Liver (tissue), 9 donors: ENCODE results near the gene TTLL12. TPM values are rescaled to one million over a fixed set of nuclear protein-coding genes. Genes with fewer than 3 reads are reported as not detected.

Experiments used
- DNase-seq: peaks from one replicate; pipeline ENCODE4 v3.0.0-alpha.2; 2017; ENCODE audit warnings: low spot score
- H3K27ac ChIP-seq, 2 donors: one replicate each; pipeline ENCODE4 v1.7.0; 2013; ENCODE audit warnings: inconsistent platforms in 2 of 2, low read length in 2 of 2, control low read depth in 1 of 2, low read depth in 1 of 2, mild to moderate bottlenecking in 1 of 2
- H3K27me3 ChIP-seq, 4 donors: one replicate each; pipeline versions ENCODE4 v1.6.1 to v1.7.0; 2013; ENCODE audit warnings: low read length in 3 of 4, inconsistent platforms in 1 of 4, mild to moderate bottlenecking in 1 of 4, moderate library complexity in 1 of 4; ENCODE audit not compliant: control insufficient read depth in 4 of 4, insufficient read depth in 4 of 4
- H3K36me3 ChIP-seq, 4 donors: one replicate each; pipeline versions ENCODE4 v1.6.1 to v1.7.0; 2013; ENCODE audit warnings: low read length in 3 of 4, mild to moderate bottlenecking in 3 of 4, low read depth in 1 of 4, moderate library complexity in 1 of 4; ENCODE audit not compliant: control insufficient read depth in 4 of 4, insufficient read depth in 3 of 4
- H3K4me1 ChIP-seq, 4 donors: one replicate each; pipeline versions ENCODE4 v1.6.1 to v1.7.0; 2013; ENCODE audit warnings: low read length in 3 of 4, mild to moderate bottlenecking in 3 of 4, moderate library complexity in 1 of 4; ENCODE audit not compliant: control insufficient read depth in 4 of 4, insufficient read depth in 4 of 4
- H3K4me3 ChIP-seq, 3 donors: one replicate each; pipeline versions ENCODE4 v1.6.1 to v1.7.0; 2013; ENCODE audit warnings: low read length in 3 of 3, control low read depth in 1 of 3, low read depth in 1 of 3, mild to moderate bottlenecking in 1 of 3
- H3K9ac ChIP-seq, 2 donors: one replicate each; pipeline ENCODE4 v1.7.0; 2013; ENCODE audit warnings: low read length in 2 of 2, mild to moderate bottlenecking in 2 of 2, moderate library complexity in 2 of 2, control low read depth in 1 of 2, low read depth in 1 of 2
- H3K9me3 ChIP-seq, 4 donors: one replicate each; pipeline versions ENCODE4 v1.6.1 to v1.7.0; 2013; ENCODE audit warnings: low read length in 3 of 4; ENCODE audit not compliant: control insufficient read depth in 4 of 4
- ATF3 ChIP-seq: IDR thresholded peaks from 2 replicates; pipeline ENCODE4 v1.6.1; 2016; ENCODE audit warnings: antibody characterized with exemption
- CTCF ChIP-seq: fragments of 150-350 bp; IDR thresholded peaks from 2 replicates; pipeline ENCODE4 v1.5.1; 2017; ENCODE audit warnings: improper control_type of control experiment, low read depth, low read length; ENCODE audit not compliant: missing input control
- EGR1 ChIP-seq, 2 donors: IDR thresholded peaks; 2 replicates each; pipeline ENCODE4 v1.6.1; 2016 to 2018; ENCODE audit warnings: antibody characterized with exemption in 2 of 2, low read depth in 2 of 2
- FOXA1 ChIP-seq: IDR thresholded peaks from 2 replicates; pipeline ENCODE4 v1.6.1; 2016; ENCODE audit warnings: antibody characterized with exemption
- GABPA ChIP-seq, 2 donors: IDR thresholded peaks in 1 of 2; conservative IDR thresholded peaks in 1 of 2; 2 replicates each; pipeline ENCODE4 v1.6.1; 2016; ENCODE audit warnings: antibody characterized with exemption in 2 of 2, mild to moderate bottlenecking in 1 of 2, moderate library complexity in 1 of 2
- HNF4G ChIP-seq: IDR thresholded peaks from 2 replicates; pipeline ENCODE4 v1.6.1; 2016; ENCODE audit warnings: antibody characterized with exemption
- JUND ChIP-seq, 2 donors: IDR thresholded peaks; 2 replicates each; pipeline ENCODE4 v1.6.1; 2016; ENCODE audit warnings: antibody characterized with exemption in 2 of 2
- NR2F2 ChIP-seq: IDR thresholded peaks from 2 replicates; pipeline ENCODE4 v1.6.1; 2016; ENCODE audit warnings: antibody characterized with exemption
- RAD21 ChIP-seq, 2 donors: IDR thresholded peaks; 2 replicates each; pipeline ENCODE4 v1.6.1; 2016; ENCODE audit warnings: antibody characterized with exemption in 2 of 2, mild to moderate bottlenecking in 2 of 2
- REST ChIP-seq: IDR thresholded peaks from 2 replicates; pipeline ENCODE4 v1.6.1; 2016; ENCODE audit warnings: antibody characterized with exemption, mild to moderate bottlenecking
- RXRA ChIP-seq, 2 donors: IDR thresholded peaks; 2 replicates each; pipeline ENCODE4 v1.6.1; 2017 to 2018; ENCODE audit warnings: antibody characterized with exemption in 2 of 2, mild to moderate bottlenecking in 1 of 2
- SP1 ChIP-seq: IDR thresholded peaks from 2 replicates; pipeline ENCODE4 v1.6.1; 2018; ENCODE audit warnings: antibody characterized with exemption, mild to moderate bottlenecking
- TAF1 ChIP-seq: conservative IDR thresholded peaks from 2 replicates; pipeline ENCODE4 v1.6.1; 2016; ENCODE audit warnings: antibody characterized with exemption, mild to moderate bottlenecking
- YY1 ChIP-seq: IDR thresholded peaks from 2 replicates; pipeline ENCODE4 v1.6.1; 2016; ENCODE audit warnings: antibody characterized with exemption, mild to moderate bottlenecking
- WGBS: extraction: QIAGEN DNeasy Blood & Tissue Kit; methylation state at CpG from one replicate; pipeline ENCODE4 v1.1.7; 2013; 5-methylcytosine and 5-hydroxymethylcytosine counted together
- polyA plus RNA-seq, 2 donors: library from polyadenylated mRNA; stranded (reverse) in 1 of 2; unstranded in 1 of 2; fragments of 200-250 nt in 1 of 2; fragments of >200 nt in 1 of 2; fragmentation: Nextera tagmentation in 1 of 2; extraction: Ambion mirVana in 1 of 2; gene quantifications; one replicate each; pipeline versions ENCODE4 v1.2.1 to v1.2.3, GENCODE V29; 2013 to 2015
- total RNA-seq, 2 donors: library from RNA; depleted of rRNA; stranded (reverse); fragments of >200 nt; gene quantifications; one replicate each; pipeline ENCODE4 v1.2.3, GENCODE V29; 2014
- TF ChIP-seq, protein P1 (sequence below): IDR thresholded peaks from 2 replicates; pipeline ENCODE4 v1.6.1; 2016; ENCODE audit warnings: antibody characterized with exemption
- TF ChIP-seq, protein P2 (sequence below): IDR thresholded peaks from 2 replicates; pipeline ENCODE4 v1.6.1; 2016; ENCODE audit warnings: antibody characterized with exemption
- donor health status: healthy.
- donor health status: healthy.
- donor health status: healthy.
- donor health status: healthy.
- donor health status: healthy.

Gene TTLL12
- total and polyA plus RNA-seq, 4 donors, result 13.7 to 43.9 (median 20.5) TPM

GRCh38 chr22:43216738-43217137 lies 29.8 kb upstream of the TTLL12 start:
- Histone ChIP-seq H3K9me3 (no peaks in the 10 kb centered on the region), H3K27me3 (no peaks in the 10 kb centered on the region), H3K4me1 (no peaks in the 10 kb centered on the region), H3K9ac (no peak overlapping the region), H3K36me3 (no peaks in the 10 kb centered on the region), H3K27ac (no peak overlapping the region), H3K4me3 (no peak overlapping the region)
- WGBS, result 89% methylated on average over 6 of the region's 6 CpGs
- DNase-seq, result no peak
- no peak for TF ChIP-seq RAD21 (IDR thresholded peaks at IDR 0.05)

- 90% methylated on average over 12 of the region's 12 CpGs for WGBS
- no peak overlapping the region for H3K27ac ChIP-seq
- no peaks in the 10 kb centered on the region for H3K4me1 ChIP-seq
- no peak for DNase-seq
- no peak for TF ChIP-seq GABPA (IDR thresholded peaks at IDR 0.05 in 1 of 2, conservative IDR thresholded peaks at IDR 0.05 in 1 of 2)
- no peak for TF ChIP-seq JUND (IDR thresholded peaks at IDR 0.05)
- no peak for TF ChIP-seq ATF3
- no peak for TF ChIP-seq REST
- TF ChIP-seq, protein P1, sequence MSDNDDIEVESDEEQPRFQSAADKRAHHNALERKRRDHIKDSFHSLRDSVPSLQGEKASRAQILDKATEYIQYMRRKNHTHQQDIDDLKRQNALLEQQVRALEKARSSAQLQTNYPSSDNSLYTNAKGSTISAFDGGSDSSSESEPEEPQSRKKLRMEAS, result no peak
- TF ChIP-seq HNF4G, result no peak
- TF ChIP-seq EGR1 (IDR thresholded peaks at IDR 0.05; ENCODE audit: low read depth in 2 of 2), result no peak
- TF ChIP-seq, protein P2, sequence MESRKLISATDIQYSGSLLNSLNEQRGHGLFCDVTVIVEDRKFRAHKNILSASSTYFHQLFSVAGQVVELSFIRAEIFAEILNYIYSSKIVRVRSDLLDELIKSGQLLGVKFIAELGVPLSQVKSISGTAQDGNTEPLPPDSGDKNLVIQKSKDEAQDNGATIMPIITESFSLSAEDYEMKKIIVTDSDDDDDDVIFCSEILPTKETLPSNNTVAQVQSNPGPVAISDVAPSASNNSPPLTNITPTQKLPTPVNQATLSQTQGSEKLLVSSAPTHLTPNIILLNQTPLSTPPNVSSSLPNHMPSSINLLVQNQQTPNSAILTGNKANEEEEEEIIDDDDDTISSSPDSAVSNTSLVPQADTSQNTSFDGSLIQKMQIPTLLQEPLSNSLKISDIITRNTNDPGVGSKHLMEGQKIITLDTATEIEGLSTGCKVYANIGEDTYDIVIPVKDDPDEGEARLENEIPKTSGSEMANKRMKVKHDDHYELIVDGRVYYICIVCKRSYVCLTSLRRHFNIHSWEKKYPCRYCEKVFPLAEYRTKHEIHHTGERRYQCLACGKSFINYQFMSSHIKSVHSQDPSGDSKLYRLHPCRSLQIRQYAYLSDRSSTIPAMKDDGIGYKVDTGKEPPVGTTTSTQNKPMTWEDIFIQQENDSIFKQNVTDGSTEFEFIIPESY, result no peak
- TF ChIP-seq RAD21 (IDR thresholded peaks at IDR 0.05), result no peak
- no peak for TF ChIP-seq SP1
- TF ChIP-seq CTCF, result no peak
- TF ChIP-seq NR2F2, result no peak
- TF ChIP-seq YY1, result no peak
- TF ChIP-seq TAF1, result no peak
- no peak for TF ChIP-seq FOXA1
- TF ChIP-seq RXRA (IDR thresholded peaks at IDR 0.05), result no peak
- no peaks in the 10 kb centered on the region for H3K27me3 ChIP-seq
- H3K36me3 ChIP-seq, result no peaks in the 10 kb centered on the region
- H3K9ac ChIP-seq, result no peak overlapping the region
- H3K9me3 ChIP-seq, result no peaks in the 10 kb centered on the region
- no peak overlapping the region for H3K4me3 ChIP-seq
These were observed 27.0 kb upstream of the TTLL12 start for GRCh38 chr22:43213962-43214361.
